Measurements from ENCODE around the gene KXD1.
"Not testable (repeated sequence)": the region's sequence is repeated elsewhere in the genome, so short reads cannot be mapped to it uniquely, and the experiment has no call there.

Gene KXD1

DNA sequence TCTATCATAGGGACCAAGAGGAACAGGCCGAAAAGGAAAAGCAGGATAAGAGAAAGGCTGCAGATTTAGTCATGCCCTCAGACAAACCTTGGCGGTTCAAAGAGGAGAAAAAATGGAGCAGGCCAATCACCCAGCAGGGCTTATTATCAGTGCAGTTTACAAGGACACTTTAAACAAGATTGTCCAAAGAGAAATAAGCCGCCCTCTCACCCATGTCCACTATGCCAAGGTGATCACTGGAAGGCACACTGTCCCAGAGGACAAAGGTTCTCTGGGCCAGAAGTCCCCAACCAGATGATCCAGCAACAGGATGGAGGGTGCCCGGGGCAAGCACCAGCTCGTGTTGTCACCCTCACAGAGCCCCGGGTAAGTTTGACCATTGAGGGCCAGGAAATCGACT, 22.6 kb downstream of the KXD1 start:
- no peak for DNase-seq (ENCODE audit: low read depth)

- DNase-seq (ENCODE audit: low read depth) = no peak
Observed at GRCh38 chr19:18586306-18586705, 28.6 kb downstream of the KXD1 start.

DNA sequence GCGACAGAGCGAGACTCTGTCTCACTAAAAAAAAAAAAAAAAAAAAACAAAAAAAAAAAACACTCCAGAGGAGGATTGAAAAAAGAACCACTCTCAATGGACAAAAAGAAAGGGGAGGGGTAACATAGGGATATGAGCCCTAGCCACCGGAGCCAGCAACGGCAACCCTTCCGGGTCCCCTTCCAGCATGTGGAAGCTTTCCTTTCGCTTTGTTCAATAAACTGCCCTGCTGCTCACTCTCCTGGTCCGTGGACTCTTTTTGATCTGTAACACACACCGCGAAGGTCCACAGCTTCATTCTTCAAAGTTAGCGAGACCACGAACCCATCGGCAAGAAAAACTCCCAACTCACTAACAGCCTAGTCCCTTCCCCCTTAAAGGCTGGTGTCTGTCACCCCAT, 29.9 kb downstream of the KXD1 start:
- DNase-seq (ENCODE audit: low read depth) = no peak

GRCh38 chr19:18587962-18588610, 30.4 kb downstream of the KXD1 start:
- no peak for DNase-seq (ENCODE audit: low read depth)

DNA sequence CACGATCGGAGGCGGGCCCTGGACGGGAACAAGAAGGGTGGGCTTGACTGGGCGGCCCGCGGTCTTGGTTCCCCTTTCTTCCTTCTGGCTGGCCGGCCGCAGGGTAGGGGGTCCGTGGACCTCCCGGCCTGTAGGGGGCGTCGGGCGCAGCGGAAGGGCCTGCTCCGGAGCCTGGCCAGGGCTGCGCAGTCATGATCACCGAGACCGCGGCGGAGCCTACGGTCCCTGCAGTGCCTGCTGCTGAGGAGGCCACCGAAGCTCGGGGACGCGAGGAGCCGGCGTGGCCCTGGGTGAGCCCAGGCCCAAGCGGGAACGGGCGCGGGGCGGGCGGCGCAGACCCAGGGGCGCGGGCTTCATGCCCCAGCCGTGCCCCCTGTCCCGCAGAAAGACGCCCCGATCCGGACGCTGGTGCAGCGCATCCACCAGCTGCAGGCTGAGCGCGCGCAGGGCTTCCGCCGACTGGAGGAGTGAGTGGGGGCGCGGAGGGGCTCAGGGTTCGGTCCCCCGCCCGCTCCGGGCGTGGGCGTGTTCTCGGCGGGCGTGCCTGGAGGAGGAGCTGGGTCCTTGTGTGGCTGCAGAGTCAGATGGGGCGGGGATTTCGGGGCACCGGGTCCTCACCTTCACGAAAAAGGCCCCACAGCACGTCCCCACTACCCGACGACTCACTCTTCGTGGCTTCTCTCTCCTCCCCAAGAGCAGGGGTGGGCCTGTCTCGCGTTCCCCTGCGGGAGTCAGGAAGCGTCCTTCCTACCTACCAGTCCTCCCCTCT, 31.1 kb downstream of the KXD1 start, which contains the start of gene REX1BD:
Gene REX1BD, plus strand, starts transcription at position 188 of the 769 bp plus-strand sequence. Its CDS starts 4 bp downstream, at position 192.
- DNase-seq (ENCODE audit: low read depth) = peak; percentile 74

DNA sequence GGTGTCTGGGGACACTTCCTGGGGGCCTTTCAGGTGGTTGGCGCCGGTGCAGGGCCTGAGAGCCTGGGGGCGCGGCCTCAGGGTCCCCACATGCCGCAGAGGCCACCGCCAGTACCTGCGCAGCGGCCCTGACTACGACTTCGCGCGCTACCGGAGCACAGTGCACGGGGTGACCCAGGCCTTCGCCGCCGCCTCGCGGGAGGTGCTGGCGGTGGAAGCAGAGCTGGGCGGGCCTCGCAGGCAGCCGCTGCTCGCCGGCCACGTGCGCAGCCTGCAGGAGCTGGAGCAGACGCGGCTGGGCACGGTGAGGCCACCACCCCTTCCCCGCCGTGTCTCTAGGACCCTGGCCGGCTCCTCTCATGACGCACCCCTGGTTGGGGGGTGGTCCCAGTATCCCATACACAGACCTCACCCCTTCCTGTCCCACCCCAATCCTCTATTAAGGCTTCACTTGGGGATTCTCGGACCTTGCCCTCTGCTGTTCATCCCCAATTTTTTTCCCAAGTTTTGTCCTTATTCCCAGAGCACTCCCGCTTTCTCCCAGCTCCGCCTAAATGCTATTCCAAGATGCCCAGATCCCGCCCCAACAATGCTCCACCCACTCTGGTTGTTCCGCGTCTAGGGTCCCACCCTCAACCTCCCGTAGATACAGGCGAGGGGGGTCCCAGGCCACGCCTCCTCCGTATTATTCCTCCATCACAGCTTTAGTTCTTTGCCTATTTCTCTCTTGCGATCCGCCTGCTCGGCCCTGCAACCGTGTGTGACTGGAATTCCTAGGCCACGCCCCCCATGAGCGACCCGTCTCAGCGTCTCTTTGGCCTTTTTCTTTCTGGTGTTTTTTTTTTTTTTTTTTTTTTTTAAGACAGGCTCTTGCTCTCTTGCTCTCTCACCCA, 32.0 kb downstream of the KXD1 start:
- DNase-seq (ENCODE audit: low read depth) = peak; percentile 33

GRCh38 chr19:18590273-18591272, 32.9 kb downstream of the KXD1 start:
- DNase-seq (ENCODE audit: low read depth) = no peak

DNA sequence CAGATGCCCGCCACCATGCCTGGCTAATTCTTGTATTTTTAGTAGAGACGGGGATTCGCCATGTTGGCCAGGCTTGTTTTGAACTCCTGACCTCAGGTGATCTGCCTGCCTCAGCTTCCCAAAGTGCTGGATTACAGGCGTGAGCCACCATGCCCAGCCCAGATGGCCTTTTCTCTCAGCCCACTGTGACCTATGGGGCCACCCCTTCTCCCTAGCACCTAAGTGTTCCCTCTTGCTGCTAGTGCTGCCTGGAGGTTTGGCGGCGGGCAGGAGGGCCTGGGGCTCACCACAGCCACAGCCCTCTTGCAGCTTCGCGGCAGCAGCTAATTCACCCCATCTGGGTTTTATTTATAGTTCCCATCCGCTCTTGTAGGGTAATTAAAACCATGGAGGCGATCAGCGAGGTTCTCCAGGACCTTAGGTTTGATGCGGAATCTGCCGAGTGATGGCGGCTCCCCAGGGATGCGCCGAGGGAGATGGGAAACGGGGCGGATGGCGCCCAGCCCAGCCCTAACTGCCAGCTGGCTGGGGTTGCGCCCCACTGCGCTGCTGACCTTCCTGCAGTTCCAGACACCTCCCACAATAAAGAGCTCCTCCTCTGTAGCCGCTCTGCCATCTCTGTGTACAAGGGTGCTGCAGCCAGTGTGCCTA, 34.2 kb downstream of the KXD1 start:
- DNase-seq (ENCODE audit: low read depth) = no peak

GRCh38 chr19:18592732-18593131, 35.1 kb downstream of the KXD1 start:
- DNase-seq (ENCODE audit: low read depth) = not testable (repeated sequence)

- no peak for DNase-seq (ENCODE audit: low read depth)
Observed at GRCh38 chr19:18593367-18594095, 35.9 kb downstream of the KXD1 start.

GRCh38 chr19:18594096-18594823, 36.6 kb downstream of the KXD1 start:
- DNase-seq (ENCODE audit: low read depth) = peak; percentile 66

GRCh38 chr19:18594824-18595373, 37.2 kb downstream of the KXD1 start:
- no peak for DNase-seq (ENCODE audit: low read depth)

GRCh38 chr19:18595475-18595874, 37.8 kb downstream of the KXD1 start:
- DNase-seq (ENCODE audit: low read depth) = no peak

- DNase-seq (ENCODE audit: low read depth) = no peak
Observed at GRCh38 chr19:18596752-18597157, 39.1 kb downstream of the KXD1 start.

DNA sequence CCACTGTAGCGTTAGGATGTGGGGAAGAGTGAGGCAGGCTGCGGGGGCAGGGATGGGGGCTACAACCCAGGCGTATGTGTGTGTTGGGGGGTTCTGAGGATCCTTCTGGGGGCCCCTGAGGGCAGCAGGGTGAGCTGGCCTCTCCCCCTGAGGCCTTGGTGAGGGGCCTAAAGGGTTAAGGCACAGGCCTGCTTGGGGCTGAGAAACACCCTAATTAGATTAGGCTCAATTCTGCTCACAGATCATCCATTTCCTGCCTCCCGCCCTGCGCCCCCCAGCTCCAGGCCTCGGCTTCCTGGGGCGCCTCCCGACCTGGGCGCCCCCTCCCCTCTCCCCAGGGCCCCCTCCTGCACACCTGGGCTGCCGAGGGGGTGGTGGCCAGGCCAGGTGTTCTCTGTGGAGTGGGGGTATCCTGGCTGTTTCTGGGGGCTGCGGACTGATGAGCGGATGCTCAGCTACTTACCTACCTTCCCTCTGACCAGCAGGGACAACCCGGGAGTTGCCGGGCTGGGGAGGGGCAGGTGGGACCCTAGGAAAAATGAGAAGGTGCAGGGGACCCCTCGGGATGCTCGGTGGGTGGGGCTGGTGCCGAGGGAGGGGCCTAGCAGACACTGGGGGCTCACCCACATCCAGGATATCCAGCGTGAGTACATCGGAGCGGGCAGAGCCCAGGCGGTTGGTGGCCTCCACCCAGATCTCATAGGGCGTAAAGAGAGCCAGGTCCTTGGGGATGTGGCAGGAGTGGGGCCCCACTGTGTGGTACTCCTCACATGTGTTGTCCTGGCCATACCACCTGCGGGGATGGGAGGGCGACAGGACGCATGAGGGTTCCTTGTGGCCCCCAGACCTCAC, 40.4 kb downstream of the KXD1 start:
- DNase-seq (ENCODE audit: low read depth) = no peak

- DNase-seq (ENCODE audit: low read depth) = no peak
Observed at GRCh38 chr19:18599485-18599884, 41.8 kb downstream of the KXD1 start.

- DNase-seq (ENCODE audit: low read depth) = not testable (repeated sequence)
Observed at GRCh38 chr19:18600692-18601397, 43.2 kb downstream of the KXD1 start.

Measured in stimulated activated CD8-positive, alpha-beta memory T cell treated with anti-CD3 and anti-CD28 coated beads, Interleukin-12 subunit alpha, Interleukin-12 subunit beta, amount 100 ng/mL, for 1 hour (primary cell).